HuH-7.5 (cell line): ENCODE data around the gene PLEKHO2.

Source experiments
- DNase-seq: peaks from one replicate; pipeline ENCODE4 v3.0.0; 2011; ENCODE audit warnings: low spot score

PLEKHO2 gene

DNA sequence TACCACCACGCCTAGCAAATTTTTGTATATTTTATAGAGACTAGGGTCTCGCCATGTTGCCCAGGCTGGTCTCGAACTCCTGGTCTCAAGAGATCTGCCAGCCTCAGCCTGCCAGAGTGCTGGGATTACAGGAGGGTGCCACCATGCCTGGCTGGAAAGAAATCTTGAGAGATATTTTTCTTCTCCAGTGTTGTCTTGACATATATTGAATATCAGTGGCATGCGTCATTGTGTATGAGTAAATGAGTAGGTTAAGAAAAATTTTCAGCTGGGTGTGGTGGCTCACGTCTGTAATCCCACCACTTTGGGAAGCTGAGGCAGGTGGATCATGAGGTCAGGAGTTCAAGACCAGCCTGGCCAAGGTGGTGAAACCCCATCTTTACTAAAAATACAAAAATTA is 12.7 kb upstream of the PLEKHO2 start:
- no peak for DNase-seq

DNA sequence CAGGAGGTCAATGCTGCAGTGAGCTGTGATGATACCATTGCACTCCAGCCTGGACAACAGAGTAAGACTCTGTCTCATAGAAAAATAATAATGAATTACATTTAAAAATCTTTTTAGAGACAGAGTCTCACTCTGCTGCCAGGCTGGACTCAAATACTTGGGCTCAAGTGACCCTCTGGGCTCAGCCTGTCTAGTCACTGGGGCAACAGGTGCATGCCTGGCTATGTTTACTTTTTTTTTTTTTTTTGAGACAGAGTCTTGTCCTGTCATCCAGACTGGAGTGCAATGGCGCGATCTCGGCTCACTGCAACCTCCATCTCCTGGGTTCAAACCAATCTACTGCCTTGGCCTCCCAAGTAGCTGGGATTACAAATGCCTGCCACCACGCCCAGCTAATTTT is 8.0 kb upstream of the PLEKHO2 start:
- DNase-seq: no peak

DNA sequence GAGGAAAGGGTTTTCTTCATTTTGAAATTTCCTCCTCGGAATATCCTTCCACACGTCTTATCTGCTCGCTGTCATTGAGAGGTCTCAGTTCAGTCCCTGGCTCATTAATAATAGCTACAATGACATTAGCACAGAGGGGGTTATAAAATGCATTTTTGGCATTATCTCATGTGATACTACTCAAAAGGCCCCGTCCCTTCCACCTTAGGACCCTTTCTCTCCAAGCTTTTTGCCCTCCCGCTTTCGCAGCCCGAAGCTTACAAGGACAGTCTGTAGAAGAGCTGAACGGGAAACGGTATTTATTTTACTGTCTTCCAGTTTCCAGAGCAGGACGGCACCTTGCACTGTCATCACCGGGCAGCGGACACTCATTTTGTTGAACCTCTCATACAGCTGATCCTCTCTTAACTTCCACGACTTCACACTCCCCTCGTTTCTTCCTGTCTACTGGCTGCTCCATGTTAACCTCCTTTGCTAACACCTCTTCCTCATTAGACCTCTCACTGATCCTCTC is 5.6 kb upstream of the PLEKHO2 start:
- DNase-seq: no peak

DNA sequence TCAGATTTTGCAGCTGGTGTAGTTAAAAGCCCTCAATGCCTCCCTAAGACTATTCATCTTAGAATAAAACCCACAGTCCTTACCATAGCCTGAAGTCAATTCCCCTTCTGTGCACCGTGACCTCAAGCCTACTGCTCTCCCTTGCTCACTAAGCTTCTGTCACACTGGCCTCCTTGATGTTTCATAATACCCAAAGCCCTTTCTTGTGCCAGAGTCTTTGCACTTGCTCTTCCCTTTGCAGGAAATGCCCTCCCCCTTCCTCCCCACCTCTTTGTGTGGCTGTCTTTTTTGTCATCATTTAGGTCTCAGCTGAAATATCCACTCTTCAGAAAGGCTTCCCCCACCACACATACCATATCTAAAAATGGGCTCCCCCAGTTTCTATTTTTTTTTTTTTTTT is 4.2 kb upstream of the PLEKHO2 start:
- DNase-seq: no peak

DNA sequence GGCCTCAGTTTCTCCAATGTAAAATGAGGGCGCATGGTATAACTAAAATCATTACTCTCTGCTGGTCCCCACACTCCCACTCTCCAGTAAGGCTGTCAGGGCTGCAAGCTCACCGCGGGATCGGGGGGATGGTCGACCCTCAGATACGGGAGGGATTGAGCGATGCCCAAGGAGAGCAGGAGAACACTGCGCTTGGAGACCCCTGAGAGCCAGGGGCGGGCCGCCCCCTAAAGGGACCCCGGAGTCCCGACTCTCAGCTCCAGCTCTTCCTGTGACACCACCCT is 713 bp upstream of the PLEKHO2 start:
- DNase-seq: no peak

DNA sequence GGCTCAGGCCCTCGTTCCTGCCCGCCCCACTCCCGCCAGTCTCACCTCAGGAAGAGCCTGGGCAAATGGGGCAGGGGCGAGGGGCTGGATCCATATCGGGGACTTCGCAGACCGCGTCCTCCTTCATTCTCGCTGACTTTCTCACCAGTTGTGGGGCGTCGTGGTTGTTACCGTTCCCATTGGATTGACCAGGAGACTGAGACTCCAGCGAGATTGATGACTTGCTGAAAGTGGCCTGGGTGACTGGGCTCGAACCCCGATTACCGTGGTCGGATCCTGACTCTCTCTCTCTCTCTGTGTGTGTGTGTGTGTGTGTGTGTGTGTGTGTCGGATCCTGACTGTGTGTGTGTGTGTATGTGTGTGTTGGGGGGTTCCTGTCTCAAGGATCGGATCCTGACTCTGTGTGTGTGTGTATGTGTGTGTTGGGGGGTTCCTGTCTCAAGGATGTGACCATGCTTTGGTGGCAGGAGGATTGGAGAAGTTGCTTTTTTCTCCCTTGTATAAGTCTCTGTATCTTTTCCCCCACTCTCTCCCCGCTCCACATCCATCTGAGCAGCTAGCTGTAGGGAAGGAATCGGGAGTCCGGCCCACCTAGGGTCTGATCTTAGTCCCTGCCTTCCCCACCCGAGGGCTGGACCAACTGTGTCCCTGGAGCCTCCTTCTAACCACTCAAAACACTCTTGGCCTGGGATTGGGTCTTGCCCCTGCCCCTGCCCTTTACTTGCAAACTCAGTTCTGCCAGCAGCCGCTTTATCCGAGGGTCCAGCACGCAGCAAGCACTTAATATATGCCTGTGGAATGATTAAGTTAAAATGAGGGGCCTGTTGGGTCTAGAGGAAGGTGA is 603 bp downstream of the PLEKHO2 start:
- no peak for DNase-seq

DNA sequence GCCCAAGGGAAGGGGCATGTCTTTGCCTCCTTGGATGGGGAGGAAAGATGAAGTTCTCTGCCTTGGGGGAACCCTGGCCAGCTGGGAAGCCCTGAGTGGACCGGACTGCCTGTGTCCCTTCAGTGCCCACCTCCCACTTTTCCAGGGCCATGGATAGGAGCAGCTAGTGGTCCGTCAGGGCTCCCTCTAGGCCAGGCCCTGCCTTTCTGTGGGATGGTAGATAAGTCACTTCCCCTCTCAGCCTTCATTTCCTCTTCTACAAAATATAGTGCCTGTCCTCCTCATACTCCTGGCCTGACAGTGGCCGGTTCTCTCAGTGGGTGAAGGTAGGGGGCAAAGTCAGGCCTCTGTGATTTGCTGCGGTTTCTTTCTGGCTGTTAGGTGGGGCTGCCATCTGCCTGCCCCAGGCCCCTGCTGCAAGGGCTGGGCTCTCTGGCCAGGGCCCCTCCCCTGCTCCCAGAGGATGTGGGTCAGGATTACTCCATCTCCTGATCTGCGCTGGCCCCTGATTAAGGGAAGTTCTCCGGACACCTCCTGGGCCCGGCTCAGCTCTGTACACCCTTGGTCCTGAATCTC is 1.4 kb downstream of the PLEKHO2 start:
- no peak for DNase-seq

DNA sequence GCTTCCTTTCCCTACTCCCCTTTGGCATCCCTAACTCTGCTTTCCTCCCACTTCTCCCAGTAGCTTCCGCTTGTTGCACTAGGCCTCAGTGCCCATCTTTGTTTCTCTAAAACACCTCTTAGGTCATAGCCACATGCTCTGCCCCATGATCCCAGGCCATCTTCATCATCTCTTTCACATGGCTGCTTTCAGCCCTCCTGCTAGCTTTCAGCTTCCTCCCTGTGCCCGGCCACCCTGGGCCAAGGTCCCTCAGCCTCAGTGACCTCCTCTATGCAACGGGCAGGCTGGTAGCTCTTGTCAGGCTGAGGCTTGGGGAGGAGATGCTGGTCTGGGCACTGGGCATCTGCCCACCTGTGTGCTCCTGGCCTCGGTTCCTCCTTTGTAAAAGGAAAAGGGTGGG is 2.3 kb downstream of the PLEKHO2 start:
- no peak for DNase-seq

DNA sequence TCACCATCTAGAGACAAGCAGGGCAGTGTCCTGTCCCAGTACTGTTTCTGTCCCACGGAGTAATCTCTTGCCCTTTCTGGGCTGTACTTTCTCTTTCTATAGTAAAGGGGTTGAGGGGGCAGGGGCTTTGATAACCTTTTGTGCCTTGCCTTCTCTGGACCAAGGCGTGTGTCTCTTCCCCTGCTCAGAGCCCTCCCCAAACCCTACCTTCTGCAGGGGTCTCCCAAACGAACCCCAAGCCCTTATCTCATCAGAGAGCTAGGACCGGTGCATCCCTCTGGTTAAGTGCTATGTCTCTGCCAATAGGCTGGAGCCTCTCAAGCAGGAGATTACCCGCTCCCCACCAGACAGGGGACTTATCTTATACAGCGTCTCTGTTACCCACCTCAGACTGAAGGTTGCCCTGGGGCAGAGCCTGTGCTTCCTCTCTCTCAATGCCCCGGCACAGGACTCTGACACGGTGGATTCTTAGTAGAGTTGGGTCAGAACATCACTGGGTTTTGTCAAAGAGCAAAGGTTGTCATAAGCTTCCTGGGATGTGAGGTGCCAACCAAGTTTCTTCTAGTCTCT is 2.9 kb downstream of the PLEKHO2 start:
- DNase-seq: no peak

DNA sequence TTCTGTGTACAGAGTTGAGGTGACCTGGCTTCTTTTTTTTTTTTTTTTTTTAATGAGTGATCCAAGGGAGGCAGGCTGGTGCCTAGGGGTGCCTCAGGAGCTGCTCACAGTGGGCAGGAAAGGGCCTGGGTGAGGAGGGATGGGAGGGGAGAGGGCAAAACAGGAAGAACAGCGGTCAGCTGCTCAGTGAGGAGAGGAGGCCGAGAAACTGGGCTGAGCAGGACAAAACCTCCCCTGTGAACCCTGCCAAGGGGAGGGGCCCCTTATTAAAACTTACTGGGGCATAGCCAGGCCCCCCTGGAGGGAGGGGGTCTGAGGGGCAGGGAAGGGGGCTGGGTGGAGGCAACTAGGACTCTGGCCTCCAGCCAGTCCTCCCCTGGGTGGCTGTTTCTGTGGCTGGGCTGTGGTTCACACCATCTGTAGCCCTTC is 3.5 kb downstream of the PLEKHO2 start:
- DNase-seq: no peak

DNA sequence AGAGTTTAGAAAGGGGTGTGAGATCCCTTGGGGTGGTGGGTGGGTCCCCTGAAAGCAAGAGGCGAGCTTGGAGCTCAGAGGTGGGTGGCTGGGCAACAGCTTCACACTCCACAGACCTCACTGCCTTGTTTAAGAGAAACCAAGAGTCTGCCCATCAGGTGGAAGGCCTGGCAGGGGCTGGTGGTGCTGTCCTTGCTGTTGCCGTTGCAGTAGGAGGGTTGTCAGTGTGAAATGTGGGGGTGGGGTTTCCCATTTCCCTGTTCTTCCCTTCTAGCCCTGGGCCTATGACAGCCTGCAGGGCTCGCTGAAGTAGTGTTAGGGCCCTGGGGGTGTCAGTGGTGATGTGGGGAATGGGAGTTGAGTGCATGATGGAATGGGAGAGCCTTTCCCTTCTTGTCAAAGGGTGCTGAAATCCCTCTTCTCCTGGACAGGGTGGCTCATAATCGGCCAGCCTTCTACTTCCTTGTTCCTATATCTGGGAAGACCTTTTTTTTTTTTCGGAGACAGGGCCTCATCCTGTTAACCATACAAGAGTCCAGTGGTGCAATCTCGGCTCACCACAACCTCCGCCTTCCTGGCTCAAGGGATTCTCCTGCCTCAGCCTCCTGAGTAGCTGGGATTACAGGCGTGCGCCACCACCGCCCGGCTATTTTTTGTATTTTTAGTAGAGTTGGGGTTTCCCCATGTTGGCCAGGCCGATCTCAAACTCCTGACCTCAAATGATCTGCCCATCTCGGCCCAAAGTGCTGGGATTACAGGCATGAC is 4.3 kb downstream of the PLEKHO2 start:
- no peak for DNase-seq

DNA sequence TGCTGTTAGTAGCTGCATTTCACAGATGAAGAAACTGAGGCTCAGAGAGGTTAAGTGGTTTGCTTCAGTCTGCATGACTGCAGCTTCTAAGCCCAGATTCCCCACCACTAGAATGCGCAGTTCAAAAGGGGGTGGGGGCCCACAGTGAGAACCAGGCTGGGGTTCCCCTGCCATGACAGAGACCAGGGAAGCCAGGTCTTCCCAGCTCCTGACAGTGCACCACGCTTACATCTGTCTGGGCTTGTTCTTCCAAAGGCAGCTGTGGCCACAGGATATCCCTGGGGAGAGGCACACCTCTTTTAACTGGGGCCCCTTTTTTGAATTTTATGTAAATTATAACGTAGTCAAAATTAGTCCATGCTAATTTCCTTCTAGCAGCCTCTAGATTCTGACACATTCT is 5.3 kb downstream of the PLEKHO2 start:
- no peak for DNase-seq

DNA sequence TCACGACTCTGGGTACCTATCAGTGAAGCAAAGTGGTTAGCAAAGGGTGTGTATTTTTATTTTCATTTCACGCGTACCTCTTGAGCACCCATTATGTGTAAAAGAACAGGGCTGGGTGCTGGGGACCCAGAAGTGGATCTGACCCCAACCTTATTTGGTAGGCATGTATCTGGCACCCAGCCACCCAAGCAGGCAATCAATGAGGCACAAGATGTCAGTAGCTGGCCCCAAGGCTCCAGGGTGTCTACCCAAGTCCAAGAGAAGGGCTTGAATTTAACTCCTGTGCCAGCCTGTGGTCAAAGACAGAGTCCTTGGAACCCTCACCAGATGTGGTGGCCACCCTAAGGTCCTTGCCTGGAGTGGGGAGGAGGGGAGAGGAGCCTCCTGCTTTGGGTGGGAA is 5.7 kb downstream of the PLEKHO2 start:
- no peak for DNase-seq

DNA sequence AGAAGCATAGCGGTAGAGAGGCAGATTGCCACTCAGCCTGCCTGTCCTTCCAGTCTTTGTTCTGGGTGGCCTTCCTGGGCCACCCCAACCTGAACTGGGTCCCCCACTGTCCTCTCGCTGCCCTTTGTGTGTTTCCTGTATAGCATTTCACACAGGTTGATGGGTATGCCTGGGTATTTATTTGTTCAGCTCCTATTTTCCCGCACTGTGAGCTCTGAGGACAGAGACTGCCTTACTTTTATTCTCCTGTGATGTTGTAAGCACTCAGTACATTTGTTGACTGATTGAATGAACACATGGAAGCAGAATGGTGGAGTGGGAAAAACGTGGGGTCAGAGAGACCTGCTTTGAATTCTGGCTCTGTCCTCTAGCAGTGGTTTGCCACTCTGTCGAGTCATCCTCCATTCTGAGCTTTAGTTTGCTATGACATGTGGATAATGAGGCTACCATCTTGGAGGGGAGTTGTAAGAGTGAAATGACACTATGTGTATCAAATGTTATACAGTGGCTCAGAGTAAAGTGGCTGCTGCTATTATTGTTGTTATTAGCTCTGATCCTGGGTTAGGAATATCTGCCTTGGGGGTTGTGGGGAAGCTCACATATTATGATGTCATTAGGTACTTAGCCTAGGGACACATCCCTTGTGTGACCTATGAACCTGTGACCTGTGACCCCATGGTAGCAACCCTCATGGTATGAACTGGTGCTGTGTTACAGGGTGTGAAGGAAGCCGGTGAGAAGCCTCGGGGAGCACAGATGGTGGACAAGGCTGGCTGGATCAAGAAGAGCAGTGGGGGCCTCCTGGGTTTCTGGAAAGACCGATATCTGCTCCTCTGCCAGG is 6.4 kb downstream of the PLEKHO2 start:
- no peak for DNase-seq

DNA sequence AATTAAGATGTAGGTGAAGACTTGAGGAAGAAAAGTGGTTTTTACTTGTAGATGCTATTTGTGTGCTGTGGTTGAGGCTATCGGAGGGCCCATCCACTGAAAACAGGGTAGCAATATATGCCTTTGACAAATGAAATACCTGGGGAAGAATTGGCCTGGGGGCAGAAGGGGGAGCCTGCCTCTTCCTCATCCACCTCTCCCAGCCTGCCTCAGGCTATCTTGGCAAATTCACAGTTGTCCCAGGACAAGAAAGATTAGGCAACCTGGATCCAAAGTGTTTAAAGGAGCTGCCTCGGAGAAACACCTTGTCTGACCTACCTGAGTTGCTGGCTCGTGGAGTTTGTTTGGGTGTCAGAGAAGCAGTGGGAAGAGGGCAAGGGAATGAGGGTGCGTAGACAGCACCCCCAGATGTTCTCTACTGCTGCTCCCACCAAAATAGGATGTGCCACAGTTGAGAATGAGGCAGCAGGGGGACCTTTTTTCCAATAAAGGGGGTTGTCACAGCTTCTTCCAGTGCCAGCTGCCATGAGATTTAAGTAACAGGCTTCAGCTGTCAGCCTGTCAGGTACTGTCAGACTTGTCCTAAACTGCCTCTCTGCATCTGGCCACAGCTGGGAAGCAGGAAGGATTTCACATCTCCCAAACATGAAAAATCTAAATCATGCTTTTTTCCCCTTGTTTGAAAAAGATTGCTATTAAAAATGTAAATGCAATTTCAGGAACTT is 9.2 kb downstream of the PLEKHO2 start:
- no peak for DNase-seq

DNA sequence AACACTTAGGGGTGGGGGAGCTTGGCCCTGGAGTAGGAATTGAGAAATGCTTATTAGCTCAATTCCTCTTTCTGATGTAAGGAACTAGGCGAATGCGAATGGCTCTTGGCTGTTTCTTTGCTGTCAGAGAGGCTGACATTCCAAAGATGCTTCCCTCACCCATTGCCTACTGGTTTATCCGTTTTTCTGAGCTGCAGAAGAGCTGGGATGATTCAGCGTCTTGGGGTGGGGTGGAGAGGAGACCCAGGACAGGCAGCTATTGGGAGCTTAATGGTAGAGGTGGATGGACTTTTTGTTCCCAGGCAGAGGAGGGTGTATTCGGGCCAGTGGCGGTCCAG is 9.8 kb downstream of the PLEKHO2 start:
- no peak for DNase-seq

DNA sequence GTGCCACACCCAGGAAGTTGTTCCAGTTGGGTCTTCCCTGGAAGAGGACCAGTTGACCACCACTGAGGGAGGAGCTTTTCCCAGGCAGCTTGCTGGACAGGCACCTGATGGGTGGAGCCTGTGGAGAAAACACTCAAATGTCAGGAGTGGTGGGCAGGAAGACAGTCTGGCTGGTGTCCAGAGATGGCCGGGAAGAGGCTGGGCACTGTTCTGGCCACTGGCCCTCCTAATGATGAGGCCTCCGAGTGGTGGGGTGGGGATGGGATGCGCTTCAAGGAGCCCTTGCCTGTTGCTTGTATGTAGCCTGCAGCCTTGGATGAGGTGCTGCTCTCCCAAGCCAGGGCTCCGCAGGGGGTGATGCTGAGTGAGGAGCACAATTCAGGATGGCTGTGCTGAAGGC is 12.3 kb downstream of the PLEKHO2 start:
- DNase-seq: no peak

DNA sequence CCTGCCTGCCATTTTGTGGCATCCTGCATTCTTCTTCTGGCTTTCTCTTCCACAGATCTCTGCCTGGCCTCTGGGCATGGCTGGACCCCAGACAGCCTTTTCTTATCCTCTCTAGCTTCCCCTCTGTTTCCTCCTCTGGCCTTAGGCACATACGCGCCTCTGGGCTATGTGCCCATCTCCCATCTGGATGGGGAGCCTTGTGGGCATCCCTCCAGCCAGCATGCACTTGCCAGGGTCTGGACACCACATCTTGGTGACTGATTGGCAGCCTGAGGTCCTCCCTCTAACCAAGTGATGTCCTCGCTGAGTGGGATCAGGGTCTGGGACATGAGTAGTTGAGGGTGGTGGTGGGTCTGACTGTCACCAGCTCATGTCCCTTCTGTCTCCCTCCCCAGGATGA is 12.8 kb downstream of the PLEKHO2 start:
- DNase-seq: no peak

DNA sequence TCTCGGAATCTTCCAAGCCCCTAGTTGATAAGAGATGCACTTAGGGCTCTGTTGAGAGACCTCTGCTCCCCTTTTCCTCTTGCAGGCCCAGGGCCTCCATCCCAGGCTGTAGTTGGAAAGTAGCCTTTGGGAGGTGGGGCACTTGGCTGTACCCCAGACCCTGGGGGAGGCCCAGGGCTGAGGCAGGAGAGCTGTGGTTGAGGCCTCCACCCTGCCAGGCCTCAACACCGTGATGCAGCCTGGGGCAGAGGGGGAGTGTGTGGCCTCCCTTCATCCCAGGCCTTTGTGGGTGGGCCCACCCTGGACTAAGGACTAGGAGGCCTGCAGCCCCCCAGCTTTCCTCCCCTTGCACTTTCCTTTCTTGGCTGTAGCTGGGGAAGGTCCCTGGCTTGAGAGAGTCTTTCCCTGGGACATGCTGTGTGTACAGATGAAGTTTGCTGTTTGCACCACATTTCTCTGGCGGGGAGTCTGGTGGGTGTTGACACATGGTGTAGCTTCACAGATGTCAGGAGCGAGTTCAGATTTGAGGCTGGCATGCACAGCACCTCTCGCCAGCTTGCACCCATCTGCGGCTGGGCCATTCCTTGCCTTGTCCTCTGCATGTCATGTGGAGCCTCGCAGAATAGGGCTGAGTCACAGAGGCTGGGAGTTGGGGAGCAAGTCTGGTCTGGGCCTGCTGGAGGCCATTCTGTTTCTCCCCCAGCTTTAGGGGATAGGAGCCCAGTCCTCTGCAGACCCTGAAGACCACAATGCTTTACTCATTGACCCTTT is 13.7 kb downstream of the PLEKHO2 start:
- no peak for DNase-seq

DNA sequence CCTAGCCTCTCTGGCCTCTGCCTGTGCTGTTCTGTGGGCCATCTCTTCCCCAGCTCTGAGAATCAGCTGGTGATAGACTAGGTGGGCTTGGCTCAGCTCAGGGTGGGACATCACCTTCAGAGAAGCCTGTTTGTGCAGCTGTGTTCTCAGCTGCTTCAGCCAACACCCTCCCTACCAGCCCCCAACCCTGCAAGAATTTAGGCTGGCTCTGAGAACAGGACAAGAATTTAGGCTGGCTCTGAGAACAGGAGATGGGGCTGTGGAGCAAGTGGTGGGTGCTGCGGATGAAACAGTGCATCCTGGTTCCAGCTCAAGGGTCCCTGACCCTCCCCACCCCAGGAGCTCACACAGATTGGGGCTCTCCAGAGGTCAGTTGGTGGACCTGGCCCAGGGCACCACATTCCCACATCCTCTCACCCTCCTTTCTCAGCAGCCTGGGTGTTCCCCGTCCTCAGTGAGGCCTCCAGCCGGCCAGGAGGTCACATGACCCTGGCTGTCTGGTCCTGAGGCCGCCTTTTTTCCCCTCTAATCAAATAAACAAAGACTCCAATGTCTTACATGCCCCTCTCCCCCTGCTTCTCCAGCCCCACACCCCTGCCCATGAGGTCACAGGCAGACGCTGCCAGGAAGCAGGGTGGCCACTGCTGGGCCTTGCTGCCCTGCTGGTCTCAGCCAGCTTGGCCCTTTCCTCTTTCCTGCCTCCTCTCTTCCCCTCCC is 14.9 kb downstream of the PLEKHO2 start:
- DNase-seq: no peak
